Measurements from ENCODE around the gene FSCN2. TPM values are rescaled to one million over a fixed set of nuclear protein-coding genes. Genes with fewer than 3 reads are reported as not detected.
A peak's percentile ranks its signal among the peaks of the same experiment; 100 is the strongest.

The FSCN2 gene
- total RNA-seq, 1 donor from 2014 or later: 5.6 TPM

- Histone ChIP-seq H2AFZ (ENCODE audit: low read depth, low read length) (no peak overlapping the region), H3K4me1 (ENCODE audit: insufficient read depth, low read length) (peaks cover 41% of the 10 kb centered on the region), H4K20me1 (ENCODE audit: insufficient read depth, low read length) (peaks cover 20% of the 10 kb centered on the region), H3K9ac (ENCODE audit: low read length) (no peak overlapping the region), H3K36me3 (ENCODE audit: insufficient read depth, low read length) (peaks cover 24% of the 10 kb centered on the region), H3K4me3 (ENCODE audit: insufficient read depth, low read depth, low read length) (no peak overlapping the region), H3K4me2 (ENCODE audit: low read length) (no peak overlapping the region), H3K79me2 (ENCODE audit: insufficient read depth, low read length) (peaks cover 36% of the 10 kb centered on the region), H3K27me3 (ENCODE audit: insufficient read depth, low read length) (no peaks in the 10 kb centered on the region), H3K9me3 (ENCODE audit: insufficient read depth, low read depth, low read length) (no peaks in the 10 kb centered on the region), H3K27ac (ENCODE audit: low read depth, low read length) (no peak overlapping the region)
- TF ChIP-seq, protein P1, sequence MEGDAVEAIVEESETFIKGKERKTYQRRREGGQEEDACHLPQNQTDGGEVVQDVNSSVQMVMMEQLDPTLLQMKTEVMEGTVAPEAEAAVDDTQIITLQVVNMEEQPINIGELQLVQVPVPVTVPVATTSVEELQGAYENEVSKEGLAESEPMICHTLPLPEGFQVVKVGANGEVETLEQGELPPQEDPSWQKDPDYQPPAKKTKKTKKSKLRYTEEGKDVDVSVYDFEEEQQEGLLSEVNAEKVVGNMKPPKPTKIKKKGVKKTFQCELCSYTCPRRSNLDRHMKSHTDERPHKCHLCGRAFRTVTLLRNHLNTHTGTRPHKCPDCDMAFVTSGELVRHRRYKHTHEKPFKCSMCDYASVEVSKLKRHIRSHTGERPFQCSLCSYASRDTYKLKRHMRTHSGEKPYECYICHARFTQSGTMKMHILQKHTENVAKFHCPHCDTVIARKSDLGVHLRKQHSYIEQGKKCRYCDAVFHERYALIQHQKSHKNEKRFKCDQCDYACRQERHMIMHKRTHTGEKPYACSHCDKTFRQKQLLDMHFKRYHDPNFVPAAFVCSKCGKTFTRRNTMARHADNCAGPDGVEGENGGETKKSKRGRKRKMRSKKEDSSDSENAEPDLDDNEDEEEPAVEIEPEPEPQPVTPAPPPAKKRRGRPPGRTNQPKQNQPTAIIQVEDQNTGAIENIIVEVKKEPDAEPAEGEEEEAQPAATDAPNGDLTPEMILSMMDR (IDR thresholded peaks at IDR 0.05; ENCODE audit: insufficient read depth, low read depth, low read length): peak; percentile 16
- TF ChIP-seq EZH2 (IDR thresholded peaks at IDR 0.05; ENCODE audit: insufficient read depth, low read length): no peak
- Mint-ChIP-seq H3K36me3 (ENCODE audit: low read depth, unreplicated experiment) (peaks cover 25% of the 10 kb centered on the region), H3K9me3 (ENCODE audit: unreplicated experiment) (no peaks in the 10 kb centered on the region), H3K27ac (ENCODE audit: unreplicated experiment) (no peak overlapping the region), H3K4me3 (ENCODE audit: unreplicated experiment) (no peak overlapping the region), H3K4me1 (ENCODE audit: low read depth, unreplicated experiment) (peaks cover 45% of the 10 kb centered on the region), H3K27me3 (ENCODE audit: low read depth, unreplicated experiment) (no peaks in the 10 kb centered on the region)
- no peak for DNase-seq (ENCODE audit: low read depth)
- FAIRE-seq: no peak
Measured at GRCh38 chr17:81558941-81559806, 31.0 kb downstream of the FSCN2 start.

- DNase-seq (ENCODE audit: low read depth) (peak; percentile 48), FAIRE-seq (no peak)
- peaks cover 32% of the 10 kb centered on the region for H3K36me3 ChIP-seq (ENCODE audit: insufficient read depth, low read length)
- H3K4me1 Mint-ChIP-seq (ENCODE audit: low read depth, unreplicated experiment): peaks cover 55% of the 10 kb centered on the region
- peaks cover 15% of the 10 kb centered on the region for H4K20me1 ChIP-seq (ENCODE audit: insufficient read depth, low read length)
- peak overlapping the region; percentile 38 for H3K27ac Mint-ChIP-seq (ENCODE audit: unreplicated experiment)
- peak overlapping the region; percentile 88 for H3K27ac ChIP-seq (ENCODE audit: low read depth, low read length)
- peaks cover 24% of the 10 kb centered on the region for H3K36me3 Mint-ChIP-seq (ENCODE audit: low read depth, unreplicated experiment)
- H3K79me2 ChIP-seq (ENCODE audit: insufficient read depth, low read length): peaks cover 36% of the 10 kb centered on the region
- peaks cover 43% of the 10 kb centered on the region for H3K4me1 ChIP-seq (ENCODE audit: insufficient read depth, low read length)
- H3K4me3 ChIP-seq (ENCODE audit: insufficient read depth, low read depth, low read length): no peak overlapping the region
- TF ChIP-seq, protein P1 (IDR thresholded peaks at IDR 0.05; ENCODE audit: insufficient read depth, low read depth, low read length): no peak
- no peak for TF ChIP-seq EZH2 (IDR thresholded peaks at IDR 0.05; ENCODE audit: insufficient read depth, low read length)
- no peaks in the 10 kb centered on the region for H3K9me3 Mint-ChIP-seq (ENCODE audit: unreplicated experiment)
- no peaks in the 10 kb centered on the region for H3K27me3 ChIP-seq (ENCODE audit: insufficient read depth, low read length)
- no peak overlapping the region for H2AFZ ChIP-seq (ENCODE audit: low read depth, low read length)
- H3K27me3 Mint-ChIP-seq (ENCODE audit: low read depth, unreplicated experiment): no peaks in the 10 kb centered on the region
- H3K9ac ChIP-seq (ENCODE audit: low read length): peak overlapping the region; percentile 27
- no peak overlapping the region for H3K4me3 Mint-ChIP-seq (ENCODE audit: unreplicated experiment)
- no peaks in the 10 kb centered on the region for H3K9me3 ChIP-seq (ENCODE audit: insufficient read depth, low read depth, low read length)
- H3K4me2 ChIP-seq (ENCODE audit: low read length): peak overlapping the region; percentile 51
Measured at GRCh38 chr17:81561494-81561885, 33.3 kb downstream of the FSCN2 start.

Data from astrocyte (in vitro differentiated cells and primary cell).